IMR-90 (cell line): ENCODE results near the gene WBP2NL. TPM values are rescaled to one million over a fixed set of nuclear protein-coding genes. Genes with fewer than 3 reads are reported as not detected.

Experiments used
- ATAC-seq: fragments of 200-7000 bp; cut with Tn5 transposase; 2 replicates; pipeline ENCODE4 v1.9.1; 2020; ENCODE audit warnings: low read depth, mild to moderate bottlenecking, moderate library complexity
- BruUV-seq: library from RNA; stranded (reverse); fragments of 400-500 nt; replicated peaks from 2 replicates; lab custom pipeline; 2021; lab: Mats Ljungman, UMichigan
- CTCF ChIA-PET: fragments of 300-600 bp; formaldehyde crosslinking; extraction: SDS; loops from one replicate; lab custom pipeline; 2021; ENCODE audit warnings: antibody characterized with exemption; lab: Yijun Ruan, JAX
- POLR2A ChIA-PET: fragments of 300-600 bp; sonication (Branson Sonifier 250); formaldehyde crosslinking; loops from one replicate; lab custom pipeline; 2022; ENCODE audit warnings: antibody characterized with exemption; ENCODE audit not compliant: unreplicated experiment; lab: Charles Lee
- DNase-seq: peaks from one replicate; pipeline ENCODE4 v3.0.0; 2013
- H2AFZ ChIP-seq: replicated peaks from 2 replicates; pipeline ENCODE3; 2013; ENCODE audit warnings: low read length, mild to moderate bottlenecking; ENCODE audit not compliant: poor library complexity
- H2AK5ac ChIP-seq: 2 replicates; pipeline ENCODE4 v1.6.1; 2013; ENCODE audit warnings: low read depth, low read length, inconsistent platforms
- H2AK9ac ChIP-seq: replicated peaks from 2 replicates; pipeline ENCODE3; 2013; ENCODE audit warnings: mild to moderate bottlenecking, low read depth, low read length, moderate library complexity; ENCODE audit not compliant: poor library complexity
- H2BK120ac ChIP-seq: 2 replicates; pipeline ENCODE4 v1.6.1; 2013; ENCODE audit warnings: low read depth, low read length, inconsistent platforms
- H2BK15ac ChIP-seq: 3 replicates; pipeline ENCODE4 v1.6.1; 2013; ENCODE audit warnings: low read depth, low read length, inconsistent platforms
- H2BK20ac ChIP-seq: 2 replicates; pipeline ENCODE4 v1.6.1; 2013; ENCODE audit warnings: low read depth, mild to moderate bottlenecking, inconsistent platforms, low read length, moderate library complexity
- H2BK5ac ChIP-seq: 2 replicates; pipeline ENCODE4 v1.6.1; 2013; ENCODE audit warnings: mild to moderate bottlenecking, low read depth, low read length, inconsistent platforms; ENCODE audit not compliant: poor library complexity, severe bottlenecking
- H3K14ac ChIP-seq: replicated peaks from 2 replicates; pipeline ENCODE4 v1.6.1; 2013; ENCODE audit warnings: low read depth, low read length, inconsistent platforms
- H3K18ac ChIP-seq: 2 replicates; pipeline ENCODE4 v1.6.1; 2013; ENCODE audit warnings: low read depth, low read length, control low read depth
- H3K23ac ChIP-seq: 2 replicates; pipeline ENCODE4 v1.6.1; 2013; ENCODE audit warnings: low read depth, low read length, inconsistent platforms
- H3K27ac ChIP-seq: 2 replicates; pipeline ENCODE4 v1.5.1; 2013; ENCODE audit warnings: mild to moderate bottlenecking, control low read depth, low read length; ENCODE audit not compliant: insufficient read depth
- H3K27me3 ChIP-seq: 2 replicates; pipeline ENCODE4 v1.6.1; 2013; ENCODE audit warnings: low read length; ENCODE audit not compliant: control insufficient read depth, insufficient read depth
- H3K36me3 ChIP-seq: 2 replicates; pipeline ENCODE4 v1.6.1; 2013; ENCODE audit warnings: low read length, mixed read lengths; ENCODE audit not compliant: control insufficient read depth, insufficient read depth
- H3K4ac ChIP-seq: 2 replicates; pipeline ENCODE4 v1.6.1; 2013; ENCODE audit warnings: low read depth, low read length, inconsistent platforms
- H3K4me1 ChIP-seq: 2 replicates; pipeline ENCODE4 v1.6.1; 2013; ENCODE audit warnings: low read length, mixed read lengths; ENCODE audit not compliant: control insufficient read depth, insufficient read depth
- H3K4me2 ChIP-seq: 2 replicates; pipeline ENCODE4 v1.6.1; 2013; ENCODE audit warnings: low read depth, mild to moderate bottlenecking, control low read depth, low read length, moderate library complexity
- H3K4me3 ChIP-seq: 2 replicates; pipeline ENCODE4 v1.5.1; 2013; ENCODE audit warnings: low read depth, mild to moderate bottlenecking, control low read depth, low read length, moderate library complexity; ENCODE audit not compliant: insufficient read depth
- H3K56ac ChIP-seq: 2 replicates; pipeline ENCODE4 v1.6.1; 2013; ENCODE audit warnings: low read length, inconsistent platforms; ENCODE audit not compliant: insufficient read depth; ENCODE audit errors: extremely low read depth
- H3K79me1 ChIP-seq, 2 experiments: 2 replicates each; pipeline ENCODE4 v1.6.1; 2013; ENCODE audit warnings: low read length in 2 of 2, inconsistent platforms in 1 of 2, low read depth in 1 of 2
- H3K9ac ChIP-seq: 2 replicates; pipeline ENCODE4 v1.6.1; 2013; ENCODE audit warnings: low read depth, low read length, control low read depth
- H3K9me1 ChIP-seq: 2 replicates; pipeline ENCODE4 v1.6.1; 2013; ENCODE audit warnings: low read length, inconsistent platforms; ENCODE audit not compliant: insufficient read depth
- H3K9me3 ChIP-seq: 2 replicates; pipeline ENCODE4 v1.6.1; 2013; ENCODE audit warnings: low read length; ENCODE audit not compliant: control insufficient read depth, insufficient read depth
- H4K20me1 ChIP-seq: 2 replicates; pipeline ENCODE4 v1.6.1; 2013; ENCODE audit warnings: low read length, inconsistent platforms; ENCODE audit not compliant: insufficient read depth
- H4K5ac ChIP-seq: 2 replicates; pipeline ENCODE4 v1.6.1; 2013; ENCODE audit warnings: mild to moderate bottlenecking, low read depth, low read length, control low read depth
- H4K8ac ChIP-seq, 2 experiments: 2 replicates each; pipeline ENCODE4 v1.6.1; 2013; ENCODE audit warnings: low read depth in 2 of 2, low read length in 2 of 2, control low read depth in 1 of 2, inconsistent platforms in 1 of 2
- H4K91ac ChIP-seq: 2 replicates; pipeline ENCODE4 v1.6.1; 2013; ENCODE audit warnings: low read depth, low read length, inconsistent platforms; ENCODE audit not compliant: insufficient read depth
- BHLHE40 ChIP-seq: fragments of 150-350 bp; IDR thresholded peaks from 2 replicates; pipeline ENCODE4 v1.6.1; 2016; ENCODE audit warnings: mild to moderate bottlenecking, low read depth, low read length
- CEBPB ChIP-seq: IDR thresholded peaks from 2 replicates; pipeline ENCODE4 v1.6.1; 2012; ENCODE audit warnings: low read depth, low read length, improper control_type of control experiment
- CHD1 ChIP-seq: IDR thresholded peaks from 2 replicates; pipeline ENCODE4 v1.6.1; 2012; ENCODE audit warnings: low read depth, low read length, improper control_type of control experiment
- FOS ChIP-seq: fragments of 150-350 bp; IDR thresholded peaks from 2 replicates; pipeline ENCODE4 v1.6.1; 2016; ENCODE audit warnings: low read depth, low read length
- MXI1 ChIP-seq: IDR thresholded peaks from 2 replicates; pipeline ENCODE4 v1.6.1; 2012; ENCODE audit warnings: low read depth, mild to moderate bottlenecking, low read length, moderate library complexity, borderline replicate concordance
- NFE2L2 ChIP-seq: fragments of 150-350 bp; IDR thresholded peaks from 2 replicates; pipeline ENCODE4 v1.6.1; 2016; ENCODE audit warnings: low read depth, mild to moderate bottlenecking, low read length
- POLR2A ChIP-seq: IDR thresholded peaks from 2 replicates; pipeline ENCODE4 v1.6.1; 2012; ENCODE audit warnings: mild to moderate bottlenecking, low read depth, low read length
- RAD21 ChIP-seq: IDR thresholded peaks from 2 replicates; pipeline ENCODE4 v1.6.1; 2012; ENCODE audit warnings: low read length, improper control_type of control experiment
- RCOR1 ChIP-seq: IDR thresholded peaks from 2 replicates; pipeline ENCODE4 v1.6.1; 2012; ENCODE audit warnings: mild to moderate bottlenecking, low read length, improper control_type of control experiment; ENCODE audit not compliant: insufficient replicate concordance
- WGBS, 2 experiments: methylation state at CpG; one replicate each; pipeline versions ENCODE4 v1.1.5 to v1.1.7; 2013; ENCODE audit warnings: missing lambda C conversion rate in 2 of 2; ENCODE audit not compliant: insufficient read length in 1 of 2; ENCODE audit errors: extremely low coverage in 2 of 2; 5-methylcytosine and 5-hydroxymethylcytosine counted together
- dilution Hi-C: fragments of 300-500 bp; cut with HindIII; formaldehyde crosslinking; loops from one replicate; pipeline ENCODE4 v1.14.3; 2018; ENCODE audit warnings: low sequenced_read_pairs; ENCODE audit not compliant: unreplicated experiment
- in situ Hi-C: fragments of 300-500 bp; cut with MboI; formaldehyde crosslinking; loops from 3 replicates; pipeline ENCODE4 v1.14.3; 2019; ENCODE audit warnings: low sequenced_read_pairs, inconsistent platforms, mixed read lengths
- intact Hi-C: fragments of 100-400 bp; cut with micrococcal nuclease; formaldehyde crosslinking; loops from 2 replicates; pipeline ENCODE4 v1.10.0; 2022
- polyA plus RNA-seq, 3 experiments: library from polyadenylated mRNA; depleted of rRNA; stranded (reverse); fragments of >200 nt; gene quantifications; 2 replicates each; pipeline ENCODE4 v1.2.3, GENCODE V29; 2012; ENCODE audit warnings: low replicate concordance in 1 of 3
- total RNA-seq: library from RNA; depleted of rRNA; stranded (reverse); fragments of >200 nt; gene quantifications from 2 replicates; pipeline ENCODE4 v1.2.3, GENCODE V29; 2012
- TF ChIP-seq, protein P1 (sequence below): conservative IDR thresholded peaks from 2 replicates; pipeline ENCODE4 v1.5.1; 2012; ENCODE audit warnings: mild to moderate bottlenecking, low read depth, low read length, improper control_type of control experiment
- TF ChIP-seq, protein P2 (sequence below): fragments of 150-350 bp; IDR thresholded peaks from 2 replicates; pipeline ENCODE4 v1.6.1; 2016; ENCODE audit warnings: low read depth, mild to moderate bottlenecking, low read length, moderate library complexity, borderline replicate concordance
- TF ChIP-seq, protein P3 (sequence below): fragments of 150-350 bp; IDR thresholded peaks from 2 replicates; pipeline ENCODE4 v1.6.1; 2017; ENCODE audit warnings: mild to moderate bottlenecking, antibody characterized with exemption, low read length, low read depth

The WBP2NL gene
- total and polyA plus RNA-seq, 2 of the 4 experiments (the other 2 are of a cell fraction): not detected

DNA sequence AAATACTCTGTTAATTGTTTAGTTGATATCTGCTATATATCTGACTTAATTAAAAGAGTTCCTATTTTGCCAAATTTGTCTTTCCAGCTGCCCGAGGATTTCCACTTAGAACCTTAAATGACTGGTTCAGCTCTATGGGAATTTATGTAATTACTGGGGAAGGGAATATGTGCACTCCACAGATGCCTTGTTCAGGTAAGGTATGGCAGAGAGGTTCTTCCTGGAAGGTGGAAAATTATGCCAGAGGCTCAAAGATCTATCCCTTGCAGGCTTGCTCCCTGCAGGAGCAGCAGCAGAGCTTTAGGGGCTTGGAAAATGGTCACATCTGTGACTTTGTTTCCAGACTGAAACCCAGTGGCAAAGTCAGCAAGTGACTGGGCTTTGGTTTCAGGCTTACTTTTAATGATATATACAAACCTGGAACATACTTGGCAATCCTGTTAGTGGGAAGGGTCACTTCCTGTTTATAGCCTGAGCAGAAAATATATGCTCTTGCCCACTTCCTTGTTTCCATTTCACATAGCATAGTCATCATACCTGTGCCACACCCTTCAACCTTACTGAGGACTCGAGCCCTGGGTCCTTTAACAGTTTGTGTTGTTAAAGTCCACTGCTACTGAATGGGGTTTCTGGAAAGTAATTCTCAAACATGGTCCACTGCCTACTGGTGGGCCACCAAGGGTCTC lies 23.7 kb downstream of the WBP2NL start:
- Histone ChIP-seq H3K18ac (no peak overlapping the region), H3K4me2 (no peak overlapping the region), H3K4me1 (no peaks in the 10 kb centered on the region), H2AK5ac (no peak overlapping the region), H4K20me1 (no peaks in the 10 kb centered on the region), H2BK120ac (no peak overlapping the region), H4K5ac (no peak overlapping the region), H2AK9ac (no peak overlapping the region), H4K91ac (no peak overlapping the region), H2BK15ac (no peak overlapping the region), H3K27ac (no peak overlapping the region), H4K8ac (no peak overlapping the region), H2BK5ac (no peak overlapping the region), H3K9me1 (no peaks in the 10 kb centered on the region), H3K56ac (no peak overlapping the region), H3K9me3 (no peaks in the 10 kb centered on the region), H2BK20ac (no peak overlapping the region), H3K27me3 (peaks cover 11% of the 10 kb centered on the region), H3K23ac (no peak overlapping the region), H3K4me3 (no peak overlapping the region), H3K4ac (no peak overlapping the region), H3K79me1 (no peaks in the 10 kb centered on the region), H3K9ac (no peak overlapping the region), H3K14ac (no peak overlapping the region), H3K36me3 (no peaks in the 10 kb centered on the region), H2AFZ (no peak overlapping the region)
- in situ Hi-C loops: no loop called here
- DNase-seq (no peak), ATAC-seq (no peak)
- TF ChIP-seq NFE2L2: no peak
- no peak for TF ChIP-seq POLR2A
- no peak for TF ChIP-seq CEBPB
- TF ChIP-seq RCOR1: no peak
- TF ChIP-seq, protein P1, sequence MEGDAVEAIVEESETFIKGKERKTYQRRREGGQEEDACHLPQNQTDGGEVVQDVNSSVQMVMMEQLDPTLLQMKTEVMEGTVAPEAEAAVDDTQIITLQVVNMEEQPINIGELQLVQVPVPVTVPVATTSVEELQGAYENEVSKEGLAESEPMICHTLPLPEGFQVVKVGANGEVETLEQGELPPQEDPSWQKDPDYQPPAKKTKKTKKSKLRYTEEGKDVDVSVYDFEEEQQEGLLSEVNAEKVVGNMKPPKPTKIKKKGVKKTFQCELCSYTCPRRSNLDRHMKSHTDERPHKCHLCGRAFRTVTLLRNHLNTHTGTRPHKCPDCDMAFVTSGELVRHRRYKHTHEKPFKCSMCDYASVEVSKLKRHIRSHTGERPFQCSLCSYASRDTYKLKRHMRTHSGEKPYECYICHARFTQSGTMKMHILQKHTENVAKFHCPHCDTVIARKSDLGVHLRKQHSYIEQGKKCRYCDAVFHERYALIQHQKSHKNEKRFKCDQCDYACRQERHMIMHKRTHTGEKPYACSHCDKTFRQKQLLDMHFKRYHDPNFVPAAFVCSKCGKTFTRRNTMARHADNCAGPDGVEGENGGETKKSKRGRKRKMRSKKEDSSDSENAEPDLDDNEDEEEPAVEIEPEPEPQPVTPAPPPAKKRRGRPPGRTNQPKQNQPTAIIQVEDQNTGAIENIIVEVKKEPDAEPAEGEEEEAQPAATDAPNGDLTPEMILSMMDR: no peak
- TF ChIP-seq FOS: no peak
- TF ChIP-seq BHLHE40: no peak
- TF ChIP-seq, protein P2, sequence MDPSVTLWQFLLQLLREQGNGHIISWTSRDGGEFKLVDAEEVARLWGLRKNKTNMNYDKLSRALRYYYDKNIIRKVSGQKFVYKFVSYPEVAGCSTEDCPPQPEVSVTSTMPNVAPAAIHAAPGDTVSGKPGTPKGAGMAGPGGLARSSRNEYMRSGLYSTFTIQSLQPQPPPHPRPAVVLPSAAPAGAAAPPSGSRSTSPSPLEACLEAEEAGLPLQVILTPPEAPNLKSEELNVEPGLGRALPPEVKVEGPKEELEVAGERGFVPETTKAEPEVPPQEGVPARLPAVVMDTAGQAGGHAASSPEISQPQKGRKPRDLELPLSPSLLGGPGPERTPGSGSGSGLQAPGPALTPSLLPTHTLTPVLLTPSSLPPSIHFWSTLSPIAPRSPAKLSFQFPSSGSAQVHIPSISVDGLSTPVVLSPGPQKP: no peak
- TF ChIP-seq CHD1: no peak
- TF ChIP-seq RAD21: no peak
- TF ChIP-seq, protein P3, sequence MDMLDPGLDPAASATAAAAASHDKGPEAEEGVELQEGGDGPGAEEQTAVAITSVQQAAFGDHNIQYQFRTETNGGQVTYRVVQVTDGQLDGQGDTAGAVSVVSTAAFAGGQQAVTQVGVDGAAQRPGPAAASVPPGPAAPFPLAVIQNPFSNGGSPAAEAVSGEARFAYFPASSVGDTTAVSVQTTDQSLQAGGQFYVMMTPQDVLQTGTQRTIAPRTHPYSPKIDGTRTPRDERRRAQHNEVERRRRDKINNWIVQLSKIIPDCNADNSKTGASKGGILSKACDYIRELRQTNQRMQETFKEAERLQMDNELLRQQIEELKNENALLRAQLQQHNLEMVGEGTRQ: no peak
- no peak for TF ChIP-seq MXI1
- CTCF ChIA-PET: no interaction called here
- no TSS peak for BruUV-seq
- no CpG with 5 or more reads among the region's 2 CpGs for WGBS, 2 experiments
- POLR2A ChIA-PET: no interaction called here
- dilution Hi-C loops: no loop called here
- intact Hi-C loops: no loop called here
